Kidney glomerular epithelial cell (primary cell): ENCODE results near the gene SERINC2.
"Not testable (repeated sequence)": the region's sequence is repeated elsewhere in the genome, so short reads cannot be mapped to it uniquely, and the experiment has no call there.

Experiments used
- DNase-seq: peaks from one replicate; lab custom pipeline; 2025; lab: John Stamatoyannopoulos, UW

Gene SERINC2

DNA sequence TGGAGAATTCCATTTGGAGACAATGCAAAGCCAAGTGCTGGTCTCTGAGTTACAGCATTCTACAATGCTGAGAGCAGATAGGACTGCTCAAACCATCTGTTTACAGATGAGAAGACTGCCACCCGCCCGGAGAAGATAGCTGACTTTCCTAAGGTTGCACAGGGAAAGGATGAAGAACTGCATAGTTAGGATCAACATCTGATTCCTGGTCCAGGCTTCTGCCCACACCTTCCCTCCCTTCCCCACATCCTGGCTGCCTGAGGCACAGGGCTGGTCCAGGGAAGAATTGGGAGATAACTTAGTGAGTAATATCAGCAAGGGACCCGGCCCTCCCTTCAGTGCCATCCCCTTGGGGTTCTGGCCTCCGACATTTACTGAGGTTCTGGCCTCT, 2.0 kb downstream of the SERINC2 start:
- no peak for DNase-seq

DNA sequence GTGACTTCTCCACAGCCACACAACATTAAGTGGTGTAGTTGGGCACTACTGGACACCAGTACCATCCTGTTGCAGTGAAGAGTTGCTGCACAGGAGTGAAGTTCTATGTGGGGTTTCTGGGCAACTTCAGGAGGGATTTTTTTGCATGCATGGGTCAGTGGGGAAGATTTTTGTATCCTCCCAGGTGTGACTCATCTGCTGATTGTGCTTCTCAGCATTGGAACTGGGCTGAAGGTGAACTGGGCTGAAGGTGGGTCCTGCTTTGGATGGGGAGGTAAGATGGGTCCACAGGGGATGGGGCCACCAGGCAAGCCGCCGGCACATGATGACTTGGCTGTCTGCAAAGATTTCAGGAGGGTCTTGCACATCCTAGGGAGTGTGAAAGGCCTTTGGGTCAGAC, 2.6 kb downstream of the SERINC2 start:
- no peak for DNase-seq

DNA sequence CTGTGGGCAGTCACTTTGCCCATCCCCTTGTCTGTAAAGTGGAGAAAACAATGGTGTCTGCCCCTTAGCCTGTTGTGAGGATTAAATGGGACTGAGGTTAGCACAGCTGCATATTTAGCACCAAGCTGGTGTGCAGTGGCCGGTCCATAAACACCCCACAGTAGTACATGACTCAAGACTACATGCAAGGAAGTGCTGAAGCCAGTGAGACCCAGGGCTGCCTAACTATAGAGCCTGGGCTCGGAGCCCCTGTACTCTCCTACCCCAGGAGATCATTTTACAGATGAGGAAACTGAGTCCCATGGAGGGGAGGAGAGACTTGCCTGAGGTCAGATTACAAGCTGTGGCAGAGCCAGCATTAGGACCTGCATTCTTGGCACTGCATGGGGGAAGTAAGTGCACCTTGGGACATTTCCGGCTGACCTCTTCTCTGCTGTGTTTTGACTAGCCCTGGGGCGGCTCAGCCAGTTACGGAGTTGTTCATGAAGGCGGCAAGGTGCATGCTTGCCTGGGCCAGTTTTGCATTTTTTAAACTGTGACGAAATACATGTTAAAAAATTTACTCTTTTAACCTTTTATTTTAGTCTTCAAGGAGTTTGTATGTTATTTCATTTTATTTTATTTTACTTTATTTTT, 3.2 kb downstream of the SERINC2 start:
- no peak for DNase-seq

DNA sequence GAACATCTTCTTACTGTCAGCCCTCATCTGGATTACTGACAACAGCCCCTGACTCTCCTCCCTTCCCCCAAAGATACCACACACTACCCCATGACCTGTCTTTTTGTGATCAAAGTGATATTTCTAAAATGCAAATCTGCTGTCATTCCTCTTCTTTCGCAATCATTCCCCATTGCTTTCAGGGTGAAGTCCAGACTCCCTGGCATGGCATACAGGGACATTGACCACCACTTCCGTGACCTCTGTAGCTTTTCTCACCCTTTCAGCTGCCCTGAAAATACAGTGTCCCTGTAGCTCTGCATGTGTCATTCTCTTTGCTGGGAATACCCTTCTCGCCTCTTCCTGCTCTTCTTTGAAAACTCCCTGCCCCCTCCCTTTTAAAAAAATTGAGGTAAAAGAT, 4.1 kb downstream of the SERINC2 start:
- DNase-seq: no peak

DNA sequence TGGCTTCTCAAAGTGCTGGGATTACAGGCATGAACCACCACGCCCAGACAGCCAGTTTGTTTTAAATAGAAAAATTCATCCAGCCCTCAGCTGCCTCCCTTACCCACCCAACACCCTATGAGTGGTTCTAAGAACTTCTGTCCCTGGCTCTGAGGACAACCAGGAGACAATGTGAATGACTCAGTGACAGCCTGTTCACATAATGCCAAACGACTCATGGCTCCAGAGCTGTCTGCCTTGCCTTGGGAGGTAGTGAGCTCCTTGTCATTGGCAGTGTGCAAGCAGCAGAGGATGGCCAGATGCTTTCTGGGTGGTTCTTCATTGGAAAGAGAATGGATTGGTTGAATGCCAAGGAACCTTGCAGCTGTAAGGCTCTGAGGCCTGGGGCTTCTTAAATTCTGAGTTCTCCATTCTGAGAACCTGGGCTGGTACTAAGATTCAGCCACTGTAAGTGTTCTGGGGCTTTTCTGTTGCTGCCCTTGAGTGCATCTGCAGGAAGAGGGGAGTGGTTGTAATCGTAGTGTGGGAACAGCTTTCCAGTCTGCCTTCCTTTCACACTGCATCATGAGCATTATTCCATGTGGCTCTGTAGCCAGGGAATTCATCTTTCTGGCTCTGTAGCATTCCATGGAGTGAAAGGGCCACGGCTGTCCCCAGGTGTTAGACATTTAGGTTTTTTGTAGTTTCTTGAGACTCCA, 5.8 kb downstream of the SERINC2 start:
- no peak for DNase-seq

DNA sequence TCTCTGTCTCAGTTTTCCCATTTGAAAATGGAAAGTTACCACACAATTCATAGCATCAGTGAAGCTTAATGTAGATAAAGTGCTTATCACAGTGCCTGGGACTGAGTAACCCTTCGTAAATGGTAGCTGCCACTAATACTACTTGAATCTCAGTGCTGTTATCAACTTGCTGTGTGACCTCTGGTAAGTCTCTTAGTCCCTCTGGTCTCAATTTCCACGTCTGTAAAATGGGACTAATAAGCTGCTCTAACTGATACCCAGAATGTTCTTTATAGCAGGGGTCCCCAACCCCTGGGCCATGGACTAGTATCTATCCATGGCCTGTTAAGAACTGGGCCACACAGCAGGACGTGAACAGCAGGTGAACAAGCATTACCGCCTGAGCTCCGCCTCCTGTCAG, 7.7 kb downstream of the SERINC2 start:
- no peak for DNase-seq

DNA sequence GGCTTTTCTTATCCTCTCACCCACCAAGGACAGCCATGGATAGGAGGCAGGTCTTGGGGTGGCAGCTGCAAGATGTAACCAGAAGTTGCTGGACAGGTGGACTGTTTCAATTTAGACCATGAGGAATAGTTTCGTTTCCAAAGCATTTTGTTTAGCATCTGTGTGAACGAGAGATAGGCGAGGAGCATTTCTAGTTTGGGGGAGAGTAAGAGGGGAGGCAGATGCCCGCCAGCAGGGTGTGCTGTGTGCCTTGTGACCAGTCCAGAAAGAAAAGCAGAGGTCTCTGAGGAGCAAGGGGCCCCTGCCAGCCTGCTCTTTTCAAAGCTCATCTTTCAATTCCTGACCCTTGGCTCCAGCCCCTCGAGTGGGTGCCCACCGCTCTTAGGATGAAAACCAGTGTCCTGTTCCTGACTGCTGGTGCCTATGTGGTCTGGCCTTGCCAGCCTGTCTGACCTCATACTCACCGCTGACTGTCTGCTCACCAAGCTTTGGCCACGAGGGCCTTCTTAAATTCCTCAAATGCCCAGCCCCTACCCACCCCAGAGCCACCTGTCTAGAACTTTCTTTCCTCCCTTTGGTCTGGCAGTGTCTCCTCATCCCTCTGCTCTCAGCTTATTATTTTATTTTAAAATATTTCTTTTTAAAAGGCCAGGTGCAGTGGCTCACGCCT, 8.5 kb downstream of the SERINC2 start:
- DNase-seq: no peak

DNA sequence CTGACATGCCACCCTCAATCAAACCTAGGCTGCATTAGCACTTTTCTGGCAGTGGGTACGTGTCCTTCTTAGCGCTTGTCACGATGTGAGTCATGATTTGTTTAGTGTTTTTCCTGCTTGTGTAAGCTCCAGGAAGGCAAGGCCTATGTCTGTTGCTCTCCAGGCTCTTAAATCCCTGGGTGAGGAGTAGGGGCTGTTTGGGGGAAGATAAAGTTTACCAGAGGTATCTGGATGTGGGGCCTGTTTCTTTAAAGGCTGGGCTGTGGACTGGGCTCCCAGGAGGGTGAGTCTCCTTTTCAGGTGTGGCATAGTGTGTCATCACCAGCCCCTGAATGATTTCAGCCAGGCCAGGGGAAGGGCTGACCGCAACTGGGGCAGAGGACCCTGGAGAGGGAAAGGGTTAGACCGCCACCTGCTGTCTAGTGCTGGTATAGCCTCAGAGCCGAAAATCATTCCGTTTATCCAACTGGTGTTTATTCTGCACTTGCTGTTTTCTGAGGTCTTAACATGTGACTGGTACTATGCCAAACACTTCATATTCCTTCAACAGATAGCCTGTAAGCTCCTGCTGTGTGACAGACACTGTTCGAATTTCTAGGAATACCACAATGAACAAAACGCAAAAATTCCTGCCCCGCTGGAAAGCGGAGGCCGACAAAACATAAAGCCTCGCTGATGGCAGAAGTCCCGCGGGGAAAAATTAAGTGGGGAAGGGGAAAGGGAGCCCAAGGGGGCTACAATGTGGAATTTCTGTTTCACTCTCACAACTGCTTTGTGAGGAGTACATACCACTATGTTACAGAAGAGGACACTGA, 9.7 kb downstream of the SERINC2 start:
- DNase-seq: peak; percentile 84

DNA sequence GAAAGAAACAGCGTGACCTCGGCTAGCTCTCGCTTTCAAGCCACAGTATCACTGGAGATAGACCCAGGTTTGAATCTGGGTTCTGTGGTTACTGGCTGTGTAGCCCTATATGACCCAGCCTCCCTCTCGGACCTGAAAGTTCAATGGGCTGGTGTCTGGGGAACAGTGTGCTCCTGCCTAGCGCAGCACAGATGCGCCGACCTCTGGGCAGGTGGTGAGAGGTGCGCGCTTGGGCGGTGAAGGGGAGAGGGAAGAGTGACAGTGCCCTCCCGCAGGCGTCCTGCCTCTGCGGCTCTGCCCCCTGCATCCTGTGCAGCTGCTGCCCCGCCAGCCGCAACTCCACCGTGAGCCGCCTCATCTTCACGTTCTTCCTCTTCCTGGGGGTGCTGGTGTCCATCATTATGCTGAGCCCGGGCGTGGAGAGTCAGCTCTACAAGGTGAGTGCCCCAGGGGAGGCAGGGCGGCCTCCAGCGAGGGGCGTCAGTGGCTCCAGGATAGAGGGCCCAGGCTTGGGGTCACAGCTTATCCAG, 10.5 kb downstream of the SERINC2 start:
- no peak for DNase-seq

DNA sequence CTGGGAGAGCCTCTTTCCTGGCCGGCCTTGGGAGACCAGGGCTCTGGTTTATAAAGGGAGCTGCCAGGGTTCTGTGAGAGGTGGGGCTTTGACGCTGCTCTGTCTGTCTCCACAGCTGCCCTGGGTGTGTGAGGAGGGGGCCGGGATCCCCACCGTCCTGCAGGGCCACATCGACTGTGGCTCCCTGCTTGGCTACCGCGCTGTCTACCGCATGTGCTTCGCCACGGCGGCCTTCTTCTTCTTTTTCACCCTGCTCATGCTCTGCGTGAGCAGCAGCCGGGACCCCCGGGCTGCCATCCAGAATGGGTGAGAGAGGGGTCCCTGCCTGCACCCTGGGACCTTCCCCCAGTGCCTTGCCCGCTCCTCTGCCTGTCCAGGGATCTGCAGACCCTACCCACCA, 11.6 kb downstream of the SERINC2 start:
- no peak for DNase-seq

DNA sequence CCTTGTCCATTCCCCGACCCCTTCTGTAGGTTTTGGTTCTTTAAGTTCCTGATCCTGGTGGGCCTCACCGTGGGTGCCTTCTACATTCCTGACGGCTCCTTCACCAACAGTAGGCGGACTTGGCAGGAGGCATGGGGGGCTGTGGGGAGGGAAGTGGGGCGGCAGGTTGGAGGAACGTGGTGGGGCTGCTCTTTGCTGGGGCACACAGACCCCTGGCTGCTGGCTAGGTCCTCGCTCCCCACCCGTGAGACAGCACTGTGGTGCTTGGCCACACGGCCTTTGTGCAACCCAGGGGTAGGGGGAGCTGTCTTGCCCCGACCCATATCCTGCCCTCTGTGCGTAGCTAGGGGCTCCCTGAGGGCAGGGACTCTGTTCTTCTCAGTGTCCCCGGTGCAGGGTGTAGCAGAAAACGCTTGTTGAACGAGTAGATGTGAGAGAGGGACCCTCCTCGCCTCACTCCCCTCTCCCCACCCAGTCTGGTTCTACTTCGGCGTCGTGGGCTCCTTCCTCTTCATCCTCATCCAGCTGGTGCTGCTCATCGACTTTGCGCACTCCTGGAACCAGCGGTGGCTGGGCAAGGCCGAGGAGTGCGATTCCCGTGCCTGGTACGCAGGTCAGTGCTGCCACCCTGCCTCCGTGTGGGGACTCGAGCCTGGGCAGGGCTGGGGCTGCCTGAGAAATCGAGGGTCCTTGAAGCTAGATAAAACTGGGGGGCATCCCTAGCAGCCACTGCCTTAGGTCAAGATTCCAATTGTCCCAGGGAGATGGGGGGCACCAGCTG, 12.5 kb downstream of the SERINC2 start:
- DNase-seq: no peak

DNA sequence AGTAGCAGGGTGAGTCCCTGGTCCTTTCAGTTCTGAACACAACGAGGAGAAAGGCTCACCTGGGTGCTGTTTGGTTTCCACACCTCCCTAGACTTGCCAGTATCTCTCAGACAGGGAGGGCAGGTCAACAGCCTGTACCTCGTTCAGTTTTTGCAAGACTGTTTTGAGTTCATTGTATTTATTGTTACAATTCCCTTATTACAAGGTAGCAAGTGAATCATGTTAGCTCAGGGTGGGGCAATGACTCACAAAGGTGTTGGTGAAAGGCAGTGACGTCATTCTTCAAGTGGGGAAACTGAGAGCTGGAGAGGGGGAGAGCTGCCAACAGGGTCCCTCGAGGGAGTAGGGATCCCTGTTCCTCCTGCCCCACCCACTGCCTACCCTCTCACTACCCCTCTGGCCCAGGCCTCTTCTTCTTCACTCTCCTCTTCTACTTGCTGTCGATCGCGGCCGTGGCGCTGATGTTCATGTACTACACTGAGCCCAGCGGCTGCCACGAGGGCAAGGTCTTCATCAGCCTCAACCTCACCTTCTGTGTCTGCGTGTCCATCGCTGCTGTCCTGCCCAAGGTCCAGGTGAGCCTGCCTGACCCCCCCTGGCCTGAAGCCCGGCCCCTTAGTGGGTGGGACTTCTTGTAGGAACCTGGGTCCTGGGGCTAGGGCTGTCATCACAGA, 13.4 kb downstream of the SERINC2 start:
- no peak for DNase-seq

DNA sequence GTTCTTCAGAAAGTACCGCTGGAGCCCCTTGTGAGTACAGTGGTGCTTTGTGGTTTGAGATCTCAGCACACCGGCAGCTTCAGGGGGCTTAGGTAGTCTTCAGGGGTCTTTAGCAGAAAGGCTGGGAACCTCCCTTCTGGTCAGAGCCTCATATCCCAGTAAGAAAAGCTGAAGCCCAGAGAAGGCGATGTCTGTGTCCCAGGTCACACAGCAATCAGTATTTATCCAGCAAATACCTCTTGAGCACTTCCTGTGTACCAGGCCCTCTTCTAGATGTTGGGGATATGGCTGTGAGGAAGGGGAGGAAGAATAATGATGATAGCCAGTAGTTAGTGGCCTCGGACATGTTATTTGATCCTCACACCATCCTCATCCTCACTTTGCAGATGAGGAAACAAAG, 14.3 kb downstream of the SERINC2 start:
- no peak for DNase-seq

DNA sequence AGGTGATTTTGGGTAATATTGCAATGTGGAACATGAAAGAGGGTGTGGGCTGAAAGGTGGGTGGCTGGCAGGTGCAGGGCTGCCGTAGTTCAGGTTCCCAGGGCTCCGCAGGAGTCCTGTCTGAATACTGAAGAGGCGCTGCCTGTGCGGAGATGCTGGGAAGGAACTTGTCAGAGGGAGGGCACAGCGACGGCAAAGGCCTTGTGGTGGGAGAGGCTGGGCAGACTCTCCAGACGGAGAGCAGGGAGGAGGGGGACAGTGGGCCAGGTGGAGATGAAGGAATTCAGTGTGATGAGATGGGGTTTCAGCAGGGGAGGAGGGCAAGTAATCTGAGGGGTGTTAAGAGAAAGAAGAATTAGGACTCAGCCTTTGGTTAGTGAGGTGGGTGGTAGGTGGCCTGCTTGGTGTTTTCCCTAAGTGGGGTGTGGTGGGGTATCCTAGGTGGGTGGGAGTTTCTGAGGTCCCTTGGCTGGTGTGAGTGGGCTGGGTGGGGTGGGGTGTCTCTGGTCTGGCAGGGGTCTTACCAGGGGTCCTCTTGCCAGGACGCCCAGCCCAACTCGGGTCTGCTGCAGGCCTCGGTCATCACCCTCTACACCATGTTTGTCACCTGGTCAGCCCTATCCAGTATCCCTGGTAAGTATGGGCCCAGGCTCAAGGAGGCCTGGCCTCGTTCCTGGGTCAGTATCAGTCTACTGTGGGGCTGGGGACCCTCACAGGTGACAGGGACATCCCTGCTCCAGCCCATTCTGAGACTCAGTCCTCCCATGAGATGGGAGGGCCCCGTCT, 15.6 kb downstream of the SERINC2 start:
- DNase-seq: no peak

DNA sequence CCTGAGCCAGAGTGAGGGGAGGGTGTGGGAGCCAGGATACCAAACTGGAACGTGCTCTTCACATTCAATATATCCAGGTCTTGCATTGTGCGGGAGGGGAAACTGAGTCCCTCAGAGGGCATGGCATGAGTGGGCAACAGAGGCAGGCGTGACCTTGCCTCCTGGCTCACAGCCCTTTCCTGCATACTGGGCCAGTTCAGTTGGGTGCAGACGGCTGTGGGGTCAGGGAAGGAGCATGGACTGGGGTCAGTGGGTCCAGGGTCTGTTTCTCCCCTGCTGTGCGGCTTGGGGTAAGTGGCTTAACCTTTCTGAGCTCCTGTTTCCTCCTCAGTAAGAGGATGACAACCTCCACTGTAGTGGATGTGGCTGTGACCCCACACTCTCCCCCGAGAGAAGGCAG, 16.6 kb downstream of the SERINC2 start:
- DNase-seq: no peak

DNA sequence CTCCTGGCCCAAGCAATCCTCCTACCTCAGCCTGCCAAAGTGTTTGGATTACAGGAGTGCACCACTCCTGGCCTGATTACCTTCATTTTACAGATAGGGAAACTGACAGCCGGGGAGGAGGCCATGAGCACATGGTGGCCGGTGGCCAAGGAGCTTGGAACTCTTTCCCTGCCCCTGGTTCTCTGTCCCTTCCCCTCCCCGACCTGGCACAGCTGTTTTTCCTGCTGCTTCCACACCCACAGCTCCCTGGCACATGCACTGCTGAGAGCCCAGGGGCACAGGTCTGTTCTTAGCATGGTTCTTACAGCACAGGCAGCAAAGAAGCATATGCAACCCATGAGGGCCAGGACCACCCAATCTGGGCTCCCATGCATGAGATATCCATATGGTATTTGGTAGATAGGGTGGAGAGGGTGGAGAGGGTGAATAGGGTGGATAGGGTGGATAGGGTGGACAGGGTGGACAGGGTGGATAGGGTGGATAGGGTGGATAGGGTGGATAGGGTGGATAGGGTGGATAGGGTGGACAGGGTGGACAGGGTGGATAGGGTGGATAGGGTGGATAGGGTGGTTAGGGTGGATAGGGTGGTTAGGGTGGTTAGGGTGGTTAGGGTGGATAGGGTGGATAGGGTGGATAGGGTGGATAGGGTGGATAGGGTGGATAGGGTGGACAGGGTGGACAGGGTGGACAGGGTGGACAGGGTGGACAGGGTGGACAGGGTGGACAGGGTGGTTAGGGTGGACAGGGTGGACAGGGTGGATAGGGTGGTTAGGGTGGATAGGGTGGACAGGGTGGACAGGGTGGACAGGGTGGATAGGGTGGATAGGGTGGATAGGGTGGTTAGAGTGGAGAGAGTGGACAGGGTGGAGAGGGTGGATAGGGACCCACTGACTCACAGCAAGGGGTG, 18.6 kb downstream of the SERINC2 start:
- not testable (repeated sequence) for DNase-seq

DNA sequence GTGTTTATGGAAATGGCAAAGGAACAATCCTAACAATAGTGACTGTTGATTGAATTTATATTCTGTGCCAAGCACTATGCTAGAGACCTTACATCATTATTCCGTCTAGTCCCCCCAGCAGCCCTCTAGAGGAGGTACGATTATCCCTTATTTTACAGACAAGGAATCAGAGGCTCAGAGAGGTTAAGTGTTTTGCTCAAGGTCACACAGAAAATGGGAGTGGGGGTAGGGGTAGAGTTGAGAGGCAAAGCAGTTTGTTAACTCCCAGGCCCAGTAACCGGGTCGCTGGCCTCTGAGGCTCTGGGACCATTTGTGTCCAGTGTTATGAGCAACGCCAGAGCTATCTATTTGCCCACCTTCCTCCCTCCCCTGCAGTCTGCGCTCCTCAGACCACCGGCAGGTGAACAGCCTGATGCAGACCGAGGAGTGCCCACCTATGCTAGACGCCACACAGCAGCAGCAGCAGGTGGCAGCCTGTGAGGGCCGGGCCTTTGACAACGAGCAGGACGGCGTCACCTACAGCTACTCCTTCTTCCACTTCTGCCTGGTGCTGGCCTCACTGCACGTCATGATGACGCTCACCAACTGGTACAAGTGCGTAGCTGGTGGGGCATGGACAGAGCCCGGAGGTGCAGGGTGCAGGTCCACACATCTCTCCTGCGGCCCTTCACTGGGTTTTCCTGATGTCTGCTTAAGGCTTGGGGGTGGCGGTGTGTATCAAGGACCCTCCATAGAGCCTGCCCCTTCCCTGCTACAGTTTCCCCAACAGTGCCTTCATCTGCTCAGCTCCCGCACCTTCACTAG, 19.8 kb downstream of the SERINC2 start:
- no peak for DNase-seq

DNA sequence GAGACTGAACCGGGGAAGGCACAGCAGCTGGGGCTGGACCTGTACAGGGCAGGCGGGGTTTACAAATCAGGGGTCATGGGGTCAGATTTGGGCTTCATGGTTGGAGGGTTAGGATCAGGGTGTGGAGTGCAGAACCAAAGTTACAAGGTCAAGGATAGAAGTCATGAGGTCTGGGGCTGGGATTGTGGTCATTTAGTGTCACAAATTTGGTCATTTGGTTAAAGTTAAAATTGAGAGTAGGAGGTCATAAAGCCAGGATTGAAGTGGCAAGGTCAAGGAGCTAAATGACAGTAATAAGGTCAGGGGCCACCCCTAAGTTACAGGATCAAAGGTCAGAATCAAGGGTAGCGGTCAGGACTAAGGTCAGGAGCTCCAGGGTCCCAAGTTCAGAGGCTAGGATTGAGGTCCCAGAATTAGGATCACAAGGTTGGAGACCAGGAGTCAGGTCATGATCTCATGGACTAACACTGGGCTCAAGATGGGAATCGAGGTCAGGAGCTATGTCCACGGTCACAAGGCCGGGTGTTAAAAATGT, 20.4 kb downstream of the SERINC2 start:
- no peak for DNase-seq
